Adipocyte (in vitro differentiated cells): ENCODE measurements around the gene PGAM4.

Experiments used
- DNase-seq: peaks from one replicate; pipeline ENCODE4 v3.0.0-alpha.2; 2015; ENCODE audit warnings: low read depth
- H3K27me3 ChIP-seq: replicated peaks from 2 replicates; pipeline ENCODE4 v1.7.0; 2013; ENCODE audit warnings: mild to moderate bottlenecking, low read length, moderate library complexity; ENCODE audit not compliant: control insufficient read depth, insufficient read depth
- H3K36me3 ChIP-seq: 2 replicates; pipeline ENCODE4 v1.7.0; 2013; ENCODE audit warnings: low read length, mild to moderate bottlenecking, moderate library complexity; ENCODE audit not compliant: control insufficient read depth, insufficient read depth, severe bottlenecking
- H3K4me1 ChIP-seq: 2 replicates; pipeline ENCODE4 v1.7.0; 2013; ENCODE audit warnings: mild to moderate bottlenecking, low read length, moderate library complexity; ENCODE audit not compliant: control insufficient read depth, insufficient read depth
- H3K4me3 ChIP-seq: 2 replicates; pipeline ENCODE4 v1.7.0; 2013; ENCODE audit warnings: mild to moderate bottlenecking, low read length, moderate library complexity
- H3K9ac ChIP-seq: 2 replicates; pipeline ENCODE4 v1.7.0; 2013; ENCODE audit warnings: mild to moderate bottlenecking, low read length, moderate library complexity
- H3K9me3 ChIP-seq: 2 replicates; pipeline ENCODE4 v1.7.0; 2013; ENCODE audit warnings: mild to moderate bottlenecking, low read length, moderate library complexity; ENCODE audit not compliant: control insufficient read depth

PGAM4 gene

DNA sequence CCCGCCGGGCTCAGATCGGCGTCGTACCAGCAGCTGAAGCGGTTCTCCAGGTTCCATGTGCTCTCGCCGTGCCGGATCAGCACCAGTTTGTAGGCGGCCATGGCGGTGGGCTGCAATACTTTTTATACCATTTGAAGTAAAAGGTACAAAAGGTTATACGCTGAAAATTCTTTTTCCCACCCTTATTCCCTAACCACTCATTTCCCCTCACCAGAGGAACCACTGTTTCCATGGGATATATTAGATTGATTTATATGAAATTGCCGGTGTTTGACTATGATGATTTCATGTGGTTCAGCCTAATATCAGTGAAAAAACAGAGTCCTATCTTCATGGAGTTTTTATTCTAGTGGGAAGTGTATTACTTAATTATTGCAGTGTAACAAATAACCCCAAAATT, at the start of gene PGAM4:
Gene PGAM4, minus strand, starts transcription at position 101 of the 400 bp plus-strand sequence. Its CDS starts 0 bp downstream, at position 101.
- no peak for DNase-seq
- Histone ChIP-seq H3K9ac (no peak within 1 kb of the TSS), H3K27me3 (no peaks in the 10 kb centered on the region), H3K9me3 (no peaks in the 10 kb centered on the region), H3K4me1 (no peaks in the 10 kb centered on the region), H3K36me3 (no peaks in the 10 kb centered on the region), H3K4me3 (no peak within 1 kb of the TSS)

GRCh38 chrX:78011846-78012245, 42.4 kb upstream of the PGAM4 start:
- no peaks in the 10 kb centered on the region for H3K4me1 ChIP-seq
- no peak overlapping the region for H3K9ac ChIP-seq
- H3K9me3 ChIP-seq = no peaks in the 10 kb centered on the region
- no peak overlapping the region for H3K4me3 ChIP-seq
- H3K27me3 ChIP-seq = peaks cover 5% of the 10 kb centered on the region
- H3K36me3 ChIP-seq = no peaks in the 10 kb centered on the region
- peak; percentile 12 for DNase-seq

GRCh38 chrX:77979870-77980269, 10.4 kb upstream of the PGAM4 start:
- H3K36me3 ChIP-seq = no peaks in the 10 kb centered on the region
- no peaks in the 10 kb centered on the region for H3K9me3 ChIP-seq
- H3K4me3 ChIP-seq = no peak overlapping the region
- no peak for DNase-seq
- no peaks in the 10 kb centered on the region for H3K27me3 ChIP-seq
- H3K9ac ChIP-seq = no peak overlapping the region
- no peaks in the 10 kb centered on the region for H3K4me1 ChIP-seq

DNA sequence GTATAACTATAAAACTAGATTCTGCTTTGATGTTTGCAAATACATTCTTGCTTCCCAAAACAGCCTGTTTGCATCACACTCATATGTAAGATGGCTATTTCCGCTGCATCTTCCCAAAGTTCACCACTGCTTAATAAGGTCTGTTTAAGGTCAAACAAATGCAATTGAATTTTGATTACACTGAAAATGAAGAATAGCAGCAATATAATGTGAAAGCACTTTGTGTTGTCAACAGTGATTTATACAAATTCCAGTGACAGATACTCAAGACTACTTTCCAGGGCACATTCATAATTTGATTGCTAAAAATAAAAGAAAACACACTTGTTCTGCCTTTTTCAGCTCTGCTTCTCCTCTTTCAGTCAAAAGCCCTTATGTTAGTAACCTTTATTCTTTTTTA, 8.1 kb upstream of the PGAM4 start:
- Histone ChIP-seq H3K9ac (no peak overlapping the region), H3K27me3 (no peaks in the 10 kb centered on the region), H3K4me1 (no peaks in the 10 kb centered on the region), H3K4me3 (no peak overlapping the region), H3K9me3 (no peaks in the 10 kb centered on the region), H3K36me3 (no peaks in the 10 kb centered on the region)
- no peak for DNase-seq

- Histone ChIP-seq H3K36me3 (no peaks in the 10 kb centered on the region), H3K4me3 (no peak overlapping the region)
- no peak for DNase-seq
Observed at GRCh38 chrX:77977095-77977494, 7.7 kb upstream of the PGAM4 start.

DNA sequence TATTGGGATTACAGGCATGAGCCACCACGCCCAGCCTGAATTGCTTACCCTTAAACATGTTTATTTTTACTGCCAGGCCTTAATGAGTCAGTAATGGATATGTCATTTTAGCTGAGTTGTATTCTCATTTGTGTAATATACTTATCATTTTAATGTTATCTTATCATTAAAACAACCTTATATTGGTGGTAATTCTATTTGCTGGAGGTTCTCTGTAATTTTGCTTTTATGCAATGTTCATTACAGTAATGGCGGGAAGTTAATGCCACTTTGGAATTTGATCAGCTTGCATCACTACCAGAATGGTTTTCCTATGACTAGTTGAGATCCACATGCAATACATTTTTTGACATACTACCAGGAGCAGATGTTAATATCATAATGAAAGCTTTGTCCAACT, 6.3 kb upstream of the PGAM4 start:
- no peaks in the 10 kb centered on the region for H3K27me3 ChIP-seq
- H3K4me3 ChIP-seq = no peak overlapping the region
- DNase-seq = peak; percentile 6
- H3K4me1 ChIP-seq = no peaks in the 10 kb centered on the region
- no peaks in the 10 kb centered on the region for H3K9me3 ChIP-seq
- H3K36me3 ChIP-seq = no peaks in the 10 kb centered on the region
- no peak overlapping the region for H3K9ac ChIP-seq

More at GRCh38 chrX:77977095-77977494, 7.7 kb upstream of the PGAM4 start:
- Histone ChIP-seq H3K4me1 (no peaks in the 10 kb centered on the region), H3K27me3 (no peaks in the 10 kb centered on the region), H3K9ac (no peak overlapping the region), H3K9me3 (no peaks in the 10 kb centered on the region)

- no peaks in the 10 kb centered on the region for H3K27me3 ChIP-seq
- no peak overlapping the region for H3K4me3 ChIP-seq
- DNase-seq = no peak
Observed at GRCh38 chrX:77967631-77968030, 1.8 kb downstream of the PGAM4 start.

DNA sequence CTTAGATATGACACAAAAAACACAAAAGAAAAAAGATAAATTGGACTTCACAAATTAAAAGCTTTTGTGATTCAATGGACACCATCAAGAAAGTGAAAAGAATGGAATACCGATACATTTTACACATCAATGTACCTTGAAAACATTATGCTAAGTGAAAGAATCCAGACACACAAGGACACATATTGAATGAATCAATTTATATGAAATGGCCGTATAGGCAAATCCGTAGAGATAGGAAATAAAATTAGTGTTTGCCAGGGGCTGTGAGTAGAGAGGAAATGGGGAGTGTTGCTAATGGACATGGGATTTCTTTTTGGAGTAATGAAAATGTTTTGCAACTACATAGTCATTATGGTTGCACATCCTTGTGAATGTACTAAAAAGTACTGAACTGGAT, 3.1 kb downstream of the PGAM4 start:
- no peak for DNase-seq
- Histone ChIP-seq H3K36me3 (no peaks in the 10 kb centered on the region), H3K4me3 (no peak overlapping the region), H3K9me3 (no peaks in the 10 kb centered on the region), H3K27me3 (no peaks in the 10 kb centered on the region), H3K9ac (no peak overlapping the region), H3K4me1 (no peaks in the 10 kb centered on the region)

More at GRCh38 chrX:77967631-77968030, 1.8 kb downstream of the PGAM4 start:
- Histone ChIP-seq H3K36me3 (no peaks in the 10 kb centered on the region), H3K9ac (no peak overlapping the region), H3K4me1 (no peaks in the 10 kb centered on the region), H3K9me3 (no peaks in the 10 kb centered on the region)

GRCh38 chrX:77962068-77962902, 7.2 kb downstream of the PGAM4 start:
- DNase-seq = no peak
- H3K9ac ChIP-seq = no peak overlapping the region
- no peaks in the 10 kb centered on the region for H3K36me3 ChIP-seq
- no peaks in the 10 kb centered on the region for H3K4me1 ChIP-seq
- no peaks in the 10 kb centered on the region for H3K9me3 ChIP-seq
- H3K27me3 ChIP-seq = no peaks in the 10 kb centered on the region
- no peak overlapping the region for H3K4me3 ChIP-seq

- Histone ChIP-seq H3K4me1 (no peaks in the 10 kb centered on the region), H3K36me3 (no peaks in the 10 kb centered on the region), H3K4me3 (no peak overlapping the region), H3K9me3 (no peaks in the 10 kb centered on the region), H3K9ac (no peak overlapping the region), H3K27me3 (no peaks in the 10 kb centered on the region)
- DNase-seq = no peak
Observed at GRCh38 chrX:77961063-77961462, 8.4 kb downstream of the PGAM4 start.

- Histone ChIP-seq H3K36me3 (no peaks in the 10 kb centered on the region), H3K4me1 (no peaks in the 10 kb centered on the region), H3K27me3 (no peaks in the 10 kb centered on the region), H3K9me3 (no peaks in the 10 kb centered on the region), H3K9ac (no peak overlapping the region), H3K4me3 (no peak overlapping the region)
- no peak for DNase-seq
Observed at GRCh38 chrX:77960567-77960966, 8.9 kb downstream of the PGAM4 start.

DNA sequence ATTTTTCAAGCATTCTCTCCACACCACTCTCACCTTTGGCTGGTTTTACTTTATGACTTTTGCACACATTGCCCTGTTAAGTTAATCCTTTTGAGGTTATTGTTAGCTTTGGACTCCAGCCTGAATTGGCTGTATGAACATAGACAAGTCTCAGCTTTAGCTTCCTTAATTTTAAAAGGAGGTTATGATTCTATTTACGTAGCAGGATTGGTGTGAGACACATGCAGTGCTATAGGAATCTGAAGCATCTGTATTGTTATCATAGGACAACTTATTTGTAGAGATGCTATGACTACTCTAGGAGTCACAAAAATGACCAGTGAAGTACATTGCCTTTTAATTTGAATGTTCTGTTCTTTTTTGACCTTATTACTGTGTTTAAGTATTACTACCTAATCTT, 15.7 kb downstream of the PGAM4 start:
- H3K4me3 ChIP-seq = no peak overlapping the region
- H3K27me3 ChIP-seq = no peaks in the 10 kb centered on the region
- no peaks in the 10 kb centered on the region for H3K4me1 ChIP-seq
- peak; percentile 5 for DNase-seq
- H3K36me3 ChIP-seq = no peaks in the 10 kb centered on the region
- no peaks in the 10 kb centered on the region for H3K9me3 ChIP-seq
- no peak overlapping the region for H3K9ac ChIP-seq
